ENCODE measurements around the gene UROD. TPM values are rescaled to one million over a fixed set of nuclear protein-coding genes. Genes with fewer than 3 reads are reported as not detected.

Gene UROD
- total and polyA plus RNA-seq, 11 donors = 58.2 to 95.8 (median 80.1) TPM

DNA sequence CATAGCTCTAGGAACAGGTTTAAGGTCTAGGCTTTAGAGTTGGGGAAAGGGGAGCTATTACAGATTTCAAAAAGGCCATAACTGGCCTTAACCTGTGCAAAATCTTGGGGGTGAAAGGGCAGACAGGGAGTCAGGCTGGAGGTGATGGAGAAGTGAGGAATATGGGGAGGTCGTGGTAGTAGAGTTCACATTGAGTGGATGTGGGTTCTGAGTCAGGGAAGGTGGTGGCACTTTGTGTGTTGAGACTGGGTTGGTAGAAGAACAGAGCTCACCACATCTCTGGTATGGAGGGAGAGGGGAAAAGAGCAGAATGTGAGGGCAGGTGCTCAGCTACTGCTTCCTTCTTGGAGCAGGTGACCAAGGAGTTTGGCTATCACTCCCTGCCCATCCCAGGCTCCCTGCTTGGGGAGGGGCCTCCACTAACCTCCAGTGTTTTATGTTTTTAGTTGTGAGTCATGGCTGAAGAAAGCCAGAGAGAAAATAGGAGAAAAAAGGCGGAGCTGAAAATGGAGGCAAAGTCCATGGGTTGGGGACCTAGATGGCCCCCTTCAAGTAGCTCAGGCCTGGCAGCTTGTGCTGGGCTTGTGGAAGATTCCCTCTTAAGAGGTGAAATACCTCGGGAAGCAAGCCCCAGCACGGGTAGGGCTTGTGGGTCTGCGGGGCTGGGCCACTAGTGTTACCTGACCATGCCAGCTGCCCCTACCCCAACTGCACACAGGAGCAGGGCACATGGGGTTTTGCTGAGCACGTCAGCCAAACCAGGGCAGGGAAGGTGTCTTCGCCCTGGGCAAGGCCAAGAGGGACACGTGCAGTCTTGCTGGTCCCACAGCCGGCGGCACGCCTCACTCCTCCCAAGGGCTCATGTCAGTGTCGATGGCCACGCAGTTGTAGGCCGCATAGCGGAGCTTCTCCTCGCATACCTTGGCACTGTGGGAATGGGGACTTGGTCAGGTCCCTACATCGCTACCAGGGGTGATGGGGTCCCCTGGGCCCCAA lies 9.1 kb upstream of the UROD start:
- no peak overlapping the region for H3K4me3 ChIP-seq
- DNase-seq = no peak

GRCh38 chr1:45003741-45004140 lies 8.3 kb upstream of the UROD start:
- intact Hi-C loops (cut with DNase I) = loop anchor here in 3 of 10 donors (10.0 kb wide), 2 partner anchors 169 to 209 kb away; no protein-coding TSS in a partner anchor
- no peak for ATAC-seq
- peaks cover 0 to 15% (median 0%) of the 10 kb centered on the region in 12 donors for H3K4me1 ChIP-seq
- 90 to 97% (median 92%) methylated on average over 7 to 14 of the region's 14 CpGs for WGBS, 4 donors
- no peak for DNase-seq
- no peaks in the 10 kb centered on the region for H3K27me3 ChIP-seq
- TF ChIP-seq, protein P1, sequence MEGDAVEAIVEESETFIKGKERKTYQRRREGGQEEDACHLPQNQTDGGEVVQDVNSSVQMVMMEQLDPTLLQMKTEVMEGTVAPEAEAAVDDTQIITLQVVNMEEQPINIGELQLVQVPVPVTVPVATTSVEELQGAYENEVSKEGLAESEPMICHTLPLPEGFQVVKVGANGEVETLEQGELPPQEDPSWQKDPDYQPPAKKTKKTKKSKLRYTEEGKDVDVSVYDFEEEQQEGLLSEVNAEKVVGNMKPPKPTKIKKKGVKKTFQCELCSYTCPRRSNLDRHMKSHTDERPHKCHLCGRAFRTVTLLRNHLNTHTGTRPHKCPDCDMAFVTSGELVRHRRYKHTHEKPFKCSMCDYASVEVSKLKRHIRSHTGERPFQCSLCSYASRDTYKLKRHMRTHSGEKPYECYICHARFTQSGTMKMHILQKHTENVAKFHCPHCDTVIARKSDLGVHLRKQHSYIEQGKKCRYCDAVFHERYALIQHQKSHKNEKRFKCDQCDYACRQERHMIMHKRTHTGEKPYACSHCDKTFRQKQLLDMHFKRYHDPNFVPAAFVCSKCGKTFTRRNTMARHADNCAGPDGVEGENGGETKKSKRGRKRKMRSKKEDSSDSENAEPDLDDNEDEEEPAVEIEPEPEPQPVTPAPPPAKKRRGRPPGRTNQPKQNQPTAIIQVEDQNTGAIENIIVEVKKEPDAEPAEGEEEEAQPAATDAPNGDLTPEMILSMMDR (IDR thresholded peaks at IDR 0.05) = no peak
- no peak for TF ChIP-seq POLR2A (IDR thresholded peaks at IDR 0.05)
- H3K36me3 ChIP-seq = peaks cover 0 to 71% (median 69%) of the 10 kb centered on the region in 9 donors
- H3K4me3 ChIP-seq = no peak overlapping the region
- H3K9me3 ChIP-seq = no peaks in the 10 kb centered on the region
- H3K27ac ChIP-seq = no peak overlapping the region

More for the DNA sequence above, 9.1 kb upstream of the UROD start:
- intact Hi-C loops (cut with DNase I) = loop anchor here in 3 of 10 donors (10.0 kb wide), 2 partner anchors 168 to 208 kb away; no protein-coding TSS in a partner anchor
- Histone ChIP-seq H3K36me3 (peaks cover 0 to 63% (median 61%) of the 10 kb centered on the region in 9 donors), H3K27me3 (no peaks in the 10 kb centered on the region), H3K4me1 (peaks cover 0 to 13% (median 0%) of the 10 kb centered on the region in 12 donors), H3K9me3 (no peaks in the 10 kb centered on the region), H3K27ac (no peak overlapping the region)
- TF ChIP-seq, protein P1 (IDR thresholded peaks at IDR 0.05) = no peak
- TF ChIP-seq POLR2A (IDR thresholded peaks at IDR 0.05) = no peak
- 89 to 92% (median 91%) methylated on average over 7 to 17 of the region's 17 CpGs for WGBS, 4 donors
- no peak for ATAC-seq

DNA sequence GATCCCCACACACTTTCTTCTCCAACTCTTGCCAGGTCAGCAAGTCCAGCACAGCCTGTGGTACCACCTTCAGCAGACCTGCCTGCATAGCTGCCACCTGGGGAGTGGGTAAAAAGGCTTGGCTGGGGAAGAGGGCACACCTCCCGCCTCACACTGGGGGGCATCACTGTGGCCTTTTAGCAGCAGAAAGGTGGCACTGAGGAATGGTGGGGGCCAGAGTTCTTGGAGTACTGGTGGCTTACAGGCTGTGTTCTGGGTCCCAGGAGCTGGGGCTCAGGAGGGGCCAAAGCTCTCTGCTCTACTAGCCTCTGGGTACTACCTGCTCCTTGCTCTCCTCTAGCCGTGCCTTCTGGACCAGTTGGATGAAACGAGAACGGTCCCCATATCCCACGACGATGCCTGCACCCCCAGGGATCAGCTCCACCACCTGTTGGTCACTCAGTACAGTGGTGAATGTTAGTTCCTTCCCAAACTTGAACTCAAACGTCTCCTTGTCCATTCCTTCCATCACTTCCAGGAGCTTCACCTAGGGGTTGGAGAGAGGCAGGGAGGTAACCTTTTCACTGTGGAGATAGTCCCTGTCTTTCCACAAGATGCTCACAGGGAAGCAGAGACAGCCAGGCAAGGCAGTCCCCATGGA lies 7.7 kb upstream of the UROD start:
- H3K4me3 ChIP-seq = no peak overlapping the region
- no peak for DNase-seq
- no peak overlapping the region for H3K27ac ChIP-seq
- no peak for TF ChIP-seq POLR2A (IDR thresholded peaks at IDR 0.05)
- TF ChIP-seq, protein P1 (IDR thresholded peaks at IDR 0.05) = no peak
- H3K27me3 ChIP-seq = no peaks in the 10 kb centered on the region
- intact Hi-C loops (cut with DNase I) = loop anchor here in 3 of 10 donors (10.0 kb wide), 2 partner anchors 170 to 210 kb away; no protein-coding TSS in a partner anchor
- H3K36me3 ChIP-seq = peaks cover 0 to 78% (median 76%) of the 10 kb centered on the region in 9 donors
- peaks cover 0 to 21% (median 4%) of the 10 kb centered on the region in 12 donors for H3K4me1 ChIP-seq
- 78 to 86% (median 85%) methylated on average over 7 of the region's 7 CpGs for WGBS, 4 donors
- H3K9me3 ChIP-seq = no peaks in the 10 kb centered on the region
- no peak for ATAC-seq
